Naive B cell (primary cell): ENCODE data around the gene IGSF23. TPM values are rescaled to one million over a fixed set of nuclear protein-coding genes. Genes with fewer than 3 reads are reported as not detected.
"Not testable (repeated sequence)": the region's sequence is repeated elsewhere in the genome, so short reads cannot be mapped to it uniquely, and the experiment has no call there.

Source experiments
- ATAC-seq, 2 donors: fragments of 150-1000 bp; cut with Tn5 transposase; 2 replicates each; pipeline ENCODE4 v1.10.0; 2021; ENCODE audit warnings: low read depth in 2 of 2, mild to moderate bottlenecking in 2 of 2, moderate library complexity in 2 of 2
- DNase-seq: peaks from one replicate; pipeline ENCODE4 v3.0.0; 2022
- H3K27ac Mint-ChIP-seq, 6 donors: one replicate each; pipeline ENCODE4 v1.8.0; 2020 to 2022; ENCODE audit warnings: mild to moderate bottlenecking in 6 of 6, mixed read lengths in 6 of 6, moderate library complexity in 5 of 6, inconsistent platforms in 2 of 6
- H3K27me3 Mint-ChIP-seq, 3 donors: one replicate each; pipeline ENCODE4 v1.8.0; 2021 to 2022; ENCODE audit warnings: mixed read lengths in 3 of 3, mild to moderate bottlenecking in 1 of 3
- H3K36me3 Mint-ChIP-seq, 2 donors: one replicate each; pipeline ENCODE4 v1.8.0; 2020 to 2022; ENCODE audit warnings: mixed read lengths in 2 of 2, inconsistent platforms in 1 of 2, mild to moderate bottlenecking in 1 of 2
- H3K4me1 Mint-ChIP-seq, 3 donors: one replicate each; pipeline ENCODE4 v1.8.0; 2020 to 2022; ENCODE audit warnings: mixed read lengths in 3 of 3, inconsistent platforms in 1 of 3, mild to moderate bottlenecking in 1 of 3, moderate library complexity in 1 of 3
- H3K4me3 Mint-ChIP-seq, 8 donors: one replicate each; pipeline ENCODE4 v1.8.0; 2020 to 2022; ENCODE audit warnings: mild to moderate bottlenecking in 8 of 8, mixed read lengths in 8 of 8, moderate library complexity in 8 of 8, inconsistent platforms in 2 of 8
- H3K9me3 Mint-ChIP-seq, 7 donors: one replicate each; pipeline ENCODE4 v1.8.0; 2020 to 2022; ENCODE audit warnings: mixed read lengths in 7 of 7, mild to moderate bottlenecking in 5 of 7, inconsistent platforms in 2 of 7, moderate library complexity in 1 of 7
- polyA plus RNA-seq, 6 donors: library from polyadenylated mRNA; unstranded; fragments of 300-500 nt; fragmentation: Illumina TruSeq; gene quantifications; one replicate each; pipeline ENCODE4 v1.2.3, GENCODE V29; 2021; ENCODE audit warnings: low read depth in 6 of 6

The IGSF23 gene
- polyA plus RNA-seq, 6 donors from 2014 or later, result not detected

- H3K27me3 Mint-ChIP-seq, result peaks cover 0 to 5% (median 0%) of the 10 kb centered on the region in 3 donors
- no peaks in the 10 kb centered on the region for H3K36me3 Mint-ChIP-seq
- DNase-seq, result peak; percentile 65
- no peaks in the 10 kb centered on the region for H3K9me3 Mint-ChIP-seq
- peak overlapping the region in 4 of 6 donors; percentile 47 to 94 (median 75) for H3K27ac Mint-ChIP-seq
- H3K4me1 Mint-ChIP-seq, result peaks cover 6 to 25% (median 25%) of the 10 kb centered on the region in 3 donors
- ATAC-seq, result peak; percentile 24 to 45
- H3K4me3 Mint-ChIP-seq, result no peak overlapping the region
These were observed 44.0 kb downstream of the IGSF23 start for GRCh38 chr19:44657211-44657921.

GRCh38 chr19:44658069-44658733 is 44.8 kb downstream of the IGSF23 start:
- H3K4me1 Mint-ChIP-seq, result peaks cover 6 to 25% (median 25%) of the 10 kb centered on the region in 3 donors
- no peak overlapping the region for H3K4me3 Mint-ChIP-seq
- no peaks in the 10 kb centered on the region for H3K9me3 Mint-ChIP-seq
- ATAC-seq, result no peak
- peak overlapping the region in 1 of 6 donors; percentile 59 for H3K27ac Mint-ChIP-seq
- no peaks in the 10 kb centered on the region for H3K36me3 Mint-ChIP-seq
- no peak for DNase-seq
- peaks cover 0 to 9% (median 0%) of the 10 kb centered on the region in 3 donors for H3K27me3 Mint-ChIP-seq

- ATAC-seq (no peak), DNase-seq (no peak)
- Mint-ChIP-seq H3K9me3 (no peaks in the 10 kb centered on the region), H3K36me3 (no peaks in the 10 kb centered on the region), H3K4me3 (no peak overlapping the region), H3K27me3 (peaks cover 0 to 12% (median 0%) of the 10 kb centered on the region in 3 donors), H3K4me1 (peaks cover 6 to 12% (median 10%) of the 10 kb centered on the region in 3 donors), H3K27ac (no peak overlapping the region)
These were observed 46.7 kb downstream of the IGSF23 start for GRCh38 chr19:44660081-44660480.

- no peaks in the 10 kb centered on the region for H3K9me3 Mint-ChIP-seq
- H3K27me3 Mint-ChIP-seq, result peaks cover 0 to 12% (median 0%) of the 10 kb centered on the region in 3 donors
- peaks cover 6 to 12% (median 10%) of the 10 kb centered on the region in 3 donors for H3K4me1 Mint-ChIP-seq
- DNase-seq (no peak), ATAC-seq (no peak)
- H3K36me3 Mint-ChIP-seq, result no peaks in the 10 kb centered on the region
- no peak overlapping the region for H3K27ac Mint-ChIP-seq
- no peak overlapping the region for H3K4me3 Mint-ChIP-seq
These were observed 47.8 kb downstream of the IGSF23 start for GRCh38 chr19:44661205-44661604.

GRCh38 chr19:44661904-44662303 is 48.5 kb downstream of the IGSF23 start:
- Mint-ChIP-seq H3K27ac (no peak overlapping the region), H3K4me3 (no peak overlapping the region), H3K27me3 (peaks cover 0 to 12% (median 0%) of the 10 kb centered on the region in 3 donors), H3K9me3 (no peaks in the 10 kb centered on the region), H3K4me1 (peaks cover 5 to 10% (median 9%) of the 10 kb centered on the region in 3 donors), H3K36me3 (no peaks in the 10 kb centered on the region)
- ATAC-seq, result no peak
- DNase-seq, result no peak

- peaks cover 0 to 12% (median 0%) of the 10 kb centered on the region in 3 donors for H3K27me3 Mint-ChIP-seq
- peaks cover 0 to under 1% (median 0%) of the 10 kb centered on the region in 3 donors for H3K4me1 Mint-ChIP-seq
- no peak for DNase-seq
- ATAC-seq, result no peak
- no peaks in the 10 kb centered on the region for H3K36me3 Mint-ChIP-seq
- H3K9me3 Mint-ChIP-seq, result no peaks in the 10 kb centered on the region
- H3K4me3 Mint-ChIP-seq, result no peak overlapping the region
- no peak overlapping the region for H3K27ac Mint-ChIP-seq
These were observed 49.5 kb downstream of the IGSF23 start for GRCh38 chr19:44662691-44663385.

- Mint-ChIP-seq H3K4me3 (no peak overlapping the region), H3K9me3 (no peaks in the 10 kb centered on the region), H3K4me1 (no peaks in the 10 kb centered on the region), H3K27me3 (peaks cover 0 to 12% (median 0%) of the 10 kb centered on the region in 3 donors), H3K27ac (no peak overlapping the region), H3K36me3 (no peaks in the 10 kb centered on the region)
- no peak for DNase-seq
- ATAC-seq, result no peak
These were observed 50.6 kb downstream of the IGSF23 start for GRCh38 chr19:44663996-44664395.

- no peaks in the 10 kb centered on the region for H3K9me3 Mint-ChIP-seq
- DNase-seq, result no peak
- no peaks in the 10 kb centered on the region for H3K36me3 Mint-ChIP-seq
- peaks cover 0 to 7% (median 5%) of the 10 kb centered on the region in 3 donors for H3K27me3 Mint-ChIP-seq
- H3K27ac Mint-ChIP-seq, result no peak overlapping the region
- no peak overlapping the region for H3K4me3 Mint-ChIP-seq
- no peak for ATAC-seq
- H3K4me1 Mint-ChIP-seq, result no peaks in the 10 kb centered on the region
These were observed 51.6 kb downstream of the IGSF23 start for GRCh38 chr19:44664976-44665375.

- H3K36me3 Mint-ChIP-seq, result no peaks in the 10 kb centered on the region
- ATAC-seq, result no peak
- DNase-seq, result no peak
- H3K4me1 Mint-ChIP-seq, result no peaks in the 10 kb centered on the region
- H3K9me3 Mint-ChIP-seq, result peaks cover 0 to 2% (median 0%) of the 10 kb centered on the region in 7 donors
- no peak overlapping the region for H3K4me3 Mint-ChIP-seq
- H3K27me3 Mint-ChIP-seq, result peaks cover 0 to 7% (median 5%) of the 10 kb centered on the region in 3 donors
- H3K27ac Mint-ChIP-seq, result no peak overlapping the region
These were observed 53.6 kb downstream of the IGSF23 start for GRCh38 chr19:44666852-44667556.

GRCh38 chr19:44668985-44669764 is 55.8 kb downstream of the IGSF23 start:
- peak overlapping the region in 2 of 6 donors; percentile 0 to 88 for H3K27ac Mint-ChIP-seq
- no peak for ATAC-seq

GRCh38 chr19:44670027-44670426 is 56.7 kb downstream of the IGSF23 start:
- DNase-seq, H3K9me3 Mint-ChIP-seq, H3K36me3 Mint-ChIP-seq, ATAC-seq, H3K27ac Mint-ChIP-seq, H3K4me1 Mint-ChIP-seq, H3K4me3 Mint-ChIP-seq: not testable (repeated sequence)
- H3K27me3 Mint-ChIP-seq, result peaks cover 5 to 14% (median 6%) of the 10 kb centered on the region in 3 donors

More at GRCh38 chr19:44668985-44669764, 55.8 kb downstream of the IGSF23 start:
- H3K36me3 Mint-ChIP-seq, result no peaks in the 10 kb centered on the region
- H3K9me3 Mint-ChIP-seq, result peaks cover 0 to 4% (median 0%) of the 10 kb centered on the region in 7 donors
- peaks cover 5 to 8% (median 6%) of the 10 kb centered on the region in 3 donors for H3K27me3 Mint-ChIP-seq
- no peaks in the 10 kb centered on the region for H3K4me1 Mint-ChIP-seq
- DNase-seq, result no peak
- no peak overlapping the region for H3K4me3 Mint-ChIP-seq

- H3K27me3 Mint-ChIP-seq, result peaks cover 5 to 28% (median 6%) of the 10 kb centered on the region in 3 donors
- no peak within 1 kb of the TSS for H3K27ac Mint-ChIP-seq
- H3K4me3 Mint-ChIP-seq, result no peak within 1 kb of the TSS
- no peaks in the 10 kb centered on the region for H3K36me3 Mint-ChIP-seq
- DNase-seq, result no peak
- peaks cover 0 to 4% (median 0%) of the 10 kb centered on the region in 7 donors for H3K9me3 Mint-ChIP-seq
- no peaks in the 10 kb centered on the region for H3K4me1 Mint-ChIP-seq
- no peak for ATAC-seq
These were observed 58.0 kb downstream of the IGSF23 start, which contains the start of gene CEACAM19 for GRCh38 chr19:44671400-44671799. Gene CEACAM19 (plus strand): TSS chr19:44671482. CDS start chr19:44671932, 450 bp downstream.
